Transverse colon (tissue), 4 donors: ENCODE results near the gene PSMD11. TPM values are rescaled to one million over a fixed set of nuclear protein-coding genes. Genes with fewer than 3 reads are reported as not detected.

Experiments
- DNase-seq: peaks from one replicate; pipeline ENCODE4 v3.0.0-alpha.2; 2019
- H3K27ac ChIP-seq, 4 donors: fragments of 200-600 bp; sonication (generic); 2 replicates each; pipeline ENCODE4 v1.5.1; 2016 to 2018; ENCODE audit warnings: inconsistent platforms in 4 of 4
- H3K27me3 ChIP-seq: fragments of 200-600 bp; sonication (generic); 2 replicates; pipeline ENCODE4 v1.5.1; 2017; ENCODE audit warnings: inconsistent platforms
- H3K36me3 ChIP-seq, 4 donors: fragments of 200-600 bp; sonication (generic); 2 replicates each; pipeline ENCODE4 v1.5.1; 2017 to 2019; ENCODE audit warnings: inconsistent platforms in 4 of 4
- H3K4me1 ChIP-seq, 4 donors: fragments of 200-600 bp; sonication (generic); 2 replicates each; pipeline ENCODE4 v1.5.1; 2017 to 2020; ENCODE audit warnings: inconsistent platforms in 4 of 4
- H3K4me3 ChIP-seq, 4 donors: fragments of 200-600 bp; sonication (generic); 1 replicate in 1 of 4; 2 replicates in 3 of 4; pipeline versions ENCODE4 v1.5.1 to v1.6.1; 2017 to 2019; ENCODE audit warnings: inconsistent platforms in 4 of 4
- H3K9me3 ChIP-seq, 2 donors: fragments of 200-600 bp; sonication (generic); 2 replicates each; pipeline ENCODE4 v1.5.1; 2017 to 2019; ENCODE audit warnings: inconsistent platforms in 2 of 2
- CTCF ChIP-seq, 5 experiments: fragments of 200-600 bp in 3 of 5; fragments of 450-650 bp in 2 of 5; sonication (generic) in 3 of 5; IDR thresholded peaks; 1 replicate in 2 of 5; 2 replicates in 3 of 5; pipeline ENCODE4 v1.5.1; 2016 to 2017; ENCODE audit warnings: antibody characterized with exemption in 5 of 5, inconsistent platforms in 3 of 5, mild to moderate bottlenecking in 2 of 5, moderate library complexity in 1 of 5
- EP300 ChIP-seq: sonication (generic); formaldehyde crosslinking; IDR thresholded peaks from one replicate; pipeline ENCODE4 v1.6.1; 2017; ENCODE audit warnings: antibody characterized with exemption, low read depth
- POLR2A ChIP-seq: fragments of 450-650 bp; IDR thresholded peaks from one replicate; pipeline ENCODE4 v1.6.1; 2016; ENCODE audit warnings: antibody characterized with exemption, mild to moderate bottlenecking, moderate library complexity
- POLR2AphosphoS5 ChIP-seq, 3 donors: sonication (generic); formaldehyde crosslinking; IDR thresholded peaks; one replicate each; pipeline ENCODE4 v1.6.1; 2016; ENCODE audit warnings: antibody characterized with exemption in 3 of 3
- WGBS, 2 donors: methylation state at CpG; one replicate each; pipeline ENCODE4 v1.1.5; 2018; ENCODE audit warnings: low coverage in 1 of 2; 5-methylcytosine and 5-hydroxymethylcytosine counted together
- in situ Hi-C, 4 donors: fragments of 200-750 bp; cut with MboI; loops; one replicate each; pipeline versions ENCODE4 v1.15.0 to v1.15.1; 2017; ENCODE audit warnings: low sequenced_read_pairs in 3 of 4, low pct_ligation_motif_present in 1 of 4, low pct_unique_long_range_greater_than_20kb in 1 of 4
- intact Hi-C: fragments of 100-400 bp; cut with DNase I; formaldehyde crosslinking; loops from one replicate; pipeline ENCODE4 v1.15.1; 2023; ENCODE audit warnings: low total_unique reads
- total RNA-seq, 4 donors: library from RNA; depleted of rRNA; stranded (reverse); fragments of >200 nt; gene quantifications; one replicate each; pipeline ENCODE4 v1.1.0, GENCODE V29; 2016

PSMD11 gene
- total RNA-seq, 4 donors from 2014 or later, result 20.9 to 238 (median 62.3) TPM

- in situ Hi-C loops, result no loop called here
Measured at GRCh38 chr17:32426894-32427293, 17.4 kb upstream of the PSMD11 start.

GRCh38 chr17:32429598-32429997, 14.7 kb upstream of the PSMD11 start:
- intact Hi-C loops, result no loop called here
- Histone ChIP-seq H3K9me3 (peaks cover 3 to 6% of the 10 kb centered on the region in 2 donors), H3K4me1 (no peaks in the 10 kb centered on the region), H3K4me3 (no peak overlapping the region), H3K27me3 (no peaks in the 10 kb centered on the region), H3K27ac (no peak overlapping the region), H3K36me3 (no peaks in the 10 kb centered on the region)
- WGBS, 2 donors, result 100% methylated on average over 2 of the region's 2 CpGs; no CpG with 5 or more reads in 1 of the 2 donors
- DNase-seq, result no peak
- in situ Hi-C loops, result no loop called here
- TF ChIP-seq POLR2A (no peak), CTCF (IDR thresholded peaks at IDR 0.05) (no peak), POLR2AphosphoS5 (IDR thresholded peaks at IDR 0.05) (no peak), EP300 (no peak)

More at GRCh38 chr17:32426894-32427293, 17.4 kb upstream of the PSMD11 start:
- H3K36me3 ChIP-seq, result no peaks in the 10 kb centered on the region
- H3K27ac ChIP-seq, result no peak overlapping the region
- DNase-seq, result no peak
- WGBS, 2 donors, result 56 to 75% methylated on average over 3 to 4 of the region's 4 CpGs
- H3K27me3 ChIP-seq, result no peaks in the 10 kb centered on the region
- TF ChIP-seq EP300, result no peak
- no peak for TF ChIP-seq CTCF (IDR thresholded peaks at IDR 0.05)
- no peak for TF ChIP-seq POLR2AphosphoS5 (IDR thresholded peaks at IDR 0.05)
- TF ChIP-seq POLR2A, result no peak
- H3K9me3 ChIP-seq, result peaks cover 3 to 6% of the 10 kb centered on the region in 2 donors
- no peaks in the 10 kb centered on the region for H3K4me1 ChIP-seq
- intact Hi-C loops, result no loop called here
- no peak overlapping the region for H3K4me3 ChIP-seq

- H3K9me3 ChIP-seq, result no peaks in the 10 kb centered on the region
- 69 to 70% methylated on average over 5 of the region's 5 CpGs for WGBS, 2 donors
- TF ChIP-seq EP300, result no peak
- no peak for TF ChIP-seq CTCF (IDR thresholded peaks at IDR 0.05)
- no peak for TF ChIP-seq POLR2A
- TF ChIP-seq POLR2AphosphoS5 (IDR thresholded peaks at IDR 0.05), result no peak
- H3K36me3 ChIP-seq, result no peaks in the 10 kb centered on the region
- H3K4me3 ChIP-seq, result no peak overlapping the region
- in situ Hi-C loops (no loop called here), intact Hi-C loops (no loop called here)
- no peak for DNase-seq
- no peak overlapping the region for H3K27ac ChIP-seq
- peaks cover 0 to 10% (median 8%) of the 10 kb centered on the region in 4 donors for H3K4me1 ChIP-seq
- no peaks in the 10 kb centered on the region for H3K27me3 ChIP-seq
Measured at GRCh38 chr17:32440722-32441121, 3.6 kb upstream of the PSMD11 start.

- Histone ChIP-seq H3K4me3 (no peak overlapping the region), H3K27me3 (no peaks in the 10 kb centered on the region), H3K27ac (no peak overlapping the region), H3K36me3 (no peaks in the 10 kb centered on the region), H3K4me1 (peaks cover 4 to 22% (median 17%) of the 10 kb centered on the region in 4 donors), H3K9me3 (no peaks in the 10 kb centered on the region)
- intact Hi-C loops (no loop called here), in situ Hi-C loops (no loop called here)
- TF ChIP-seq POLR2A (no peak), CTCF (IDR thresholded peaks at IDR 0.05) (no peak), POLR2AphosphoS5 (IDR thresholded peaks at IDR 0.05) (no peak), EP300 (no peak)
- 25 to 43% methylated on average over 2 of the region's 2 CpGs for WGBS, 2 donors
- DNase-seq, result no peak
Measured at GRCh38 chr17:32441886-32442285, 2.4 kb upstream of the PSMD11 start.
